Activated T-cell treated with anti-CD3 and anti-CD28 coated beads for 4 hours (primary cell): Measurements from ENCODE around the gene UNC5C.

ENCODE experiments used
- DNase-seq: peaks from one replicate; pipeline ENCODE4 v3.0.0-alpha.2; 2020

Gene UNC5C

GRCh38 chr4:95546221-95546620 is 2.6 kb downstream of the UNC5C start:
- no peak for DNase-seq

- no peak for DNase-seq
Measured at GRCh38 chr4:95545546-95545945, 3.2 kb downstream of the UNC5C start.

DNA sequence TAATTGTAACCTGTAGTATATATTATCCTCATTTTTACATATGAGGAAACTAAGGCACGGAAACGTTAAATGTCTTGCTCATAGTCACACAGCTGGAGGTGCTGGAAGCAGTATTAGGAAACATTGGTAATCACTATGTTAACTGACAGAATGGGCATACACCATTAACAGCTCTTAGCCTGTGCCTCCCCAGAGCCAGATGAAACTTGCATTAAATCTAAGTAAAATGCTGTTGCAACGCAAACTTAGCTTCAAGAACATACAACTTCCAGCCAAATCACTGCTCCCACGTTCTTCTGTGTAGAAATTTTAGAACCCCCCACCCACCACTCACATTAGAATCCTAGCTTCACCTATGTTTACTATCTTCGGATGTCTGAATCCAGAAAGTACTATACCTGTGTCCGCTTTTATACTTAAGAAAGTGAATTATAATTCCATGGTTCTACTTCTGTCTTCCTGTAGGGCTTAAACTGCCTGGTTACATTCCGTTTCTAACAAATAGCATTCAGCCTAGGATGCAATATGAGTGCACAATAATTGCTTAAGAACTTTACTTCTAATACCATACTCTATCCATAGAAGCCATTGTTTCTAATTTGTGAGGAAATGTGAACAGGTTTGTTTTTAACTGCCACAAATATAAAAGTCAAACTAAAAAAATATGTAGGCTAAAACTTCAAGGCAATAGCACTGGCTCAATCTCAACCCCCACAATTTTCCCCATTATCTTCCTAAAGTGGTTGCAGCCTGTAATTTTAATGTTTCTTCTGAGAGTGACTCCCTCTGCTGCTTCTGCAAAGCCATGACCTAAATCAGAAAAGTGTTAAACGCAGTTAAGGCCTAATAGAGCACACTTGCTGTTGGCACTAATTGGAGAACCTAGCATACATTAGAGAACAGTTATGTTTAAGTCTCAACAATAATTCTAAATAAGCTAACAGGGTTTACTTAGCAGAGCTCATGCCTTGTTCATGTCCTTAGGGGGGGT is 4.4 kb downstream of the UNC5C start:
- no peak for DNase-seq

DNA sequence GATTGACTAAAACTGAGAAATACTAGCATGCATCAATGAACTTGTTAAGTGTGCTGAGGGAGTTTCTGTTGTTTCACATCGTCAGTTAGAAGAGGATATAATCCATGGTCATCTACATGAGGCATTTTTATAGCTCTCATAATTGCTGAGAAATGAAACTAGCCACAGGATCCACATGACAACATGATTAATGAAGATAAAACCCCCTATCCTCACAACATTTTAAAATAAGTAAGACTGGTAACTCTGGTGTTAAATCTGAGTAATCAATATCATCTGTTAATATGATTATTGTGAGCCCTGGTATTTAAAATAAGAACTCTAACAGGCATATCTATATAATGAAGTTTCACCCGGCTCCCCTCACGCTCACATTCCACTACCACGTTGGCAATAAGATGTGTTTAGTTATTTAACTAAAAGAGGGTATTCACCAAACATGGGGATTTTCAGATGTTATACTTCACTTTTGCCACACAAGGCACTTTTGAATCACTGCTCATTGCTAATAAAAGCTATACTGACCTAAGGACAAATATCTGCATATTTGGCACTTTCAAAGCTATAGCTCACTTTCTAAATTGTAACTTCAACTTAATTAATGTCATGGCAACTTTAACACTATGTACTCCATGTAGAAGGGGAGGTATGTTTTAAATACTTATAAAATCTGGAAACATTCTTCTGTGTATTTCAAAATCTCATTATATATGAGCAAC is 6.7 kb downstream of the UNC5C start:
- no peak for DNase-seq

- DNase-seq = no peak
Measured at GRCh38 chr4:95541094-95541493, 7.7 kb downstream of the UNC5C start.

DNA sequence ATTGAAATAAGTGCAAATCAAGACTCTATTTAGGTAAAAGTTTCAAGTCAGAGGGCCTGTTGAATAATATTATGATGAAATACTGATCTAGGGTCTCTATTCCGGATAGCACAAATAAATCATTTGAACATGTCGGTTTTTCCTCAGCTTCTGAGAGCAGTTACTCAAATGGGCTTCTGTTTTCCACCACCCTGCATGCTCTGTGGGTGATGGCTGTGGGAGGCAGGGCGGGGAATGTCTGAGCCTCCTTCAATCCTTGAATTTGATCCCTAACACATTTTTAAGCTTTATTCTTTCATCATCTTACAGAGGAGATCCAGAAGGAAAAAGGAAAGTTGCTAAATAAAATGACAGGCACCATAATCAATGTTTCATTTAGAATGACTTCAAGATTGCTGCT is 8.5 kb downstream of the UNC5C start:
- no peak for DNase-seq

DNA sequence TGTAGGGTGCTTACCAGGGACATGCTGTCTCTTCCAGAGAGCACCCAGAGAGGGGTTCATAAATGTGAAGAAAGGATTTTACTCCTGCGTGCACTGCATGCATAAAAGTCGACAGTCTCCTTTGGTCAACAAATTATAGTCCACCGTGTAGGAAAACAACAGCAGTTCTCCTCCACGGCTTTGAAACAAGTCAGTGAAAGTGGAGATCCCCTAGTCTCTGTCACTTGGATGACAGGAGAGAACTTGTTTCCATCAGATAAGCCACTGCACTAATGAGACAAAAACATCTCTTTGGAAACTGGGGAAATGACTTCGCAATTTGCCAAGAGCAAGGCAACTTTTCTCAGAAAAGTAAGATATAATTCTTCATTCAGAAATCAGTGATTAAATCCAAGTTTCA is 9.7 kb downstream of the UNC5C start:
- DNase-seq = no peak

- no peak for DNase-seq
Measured at GRCh38 chr4:95537863-95538488, 10.8 kb downstream of the UNC5C start.

DNA sequence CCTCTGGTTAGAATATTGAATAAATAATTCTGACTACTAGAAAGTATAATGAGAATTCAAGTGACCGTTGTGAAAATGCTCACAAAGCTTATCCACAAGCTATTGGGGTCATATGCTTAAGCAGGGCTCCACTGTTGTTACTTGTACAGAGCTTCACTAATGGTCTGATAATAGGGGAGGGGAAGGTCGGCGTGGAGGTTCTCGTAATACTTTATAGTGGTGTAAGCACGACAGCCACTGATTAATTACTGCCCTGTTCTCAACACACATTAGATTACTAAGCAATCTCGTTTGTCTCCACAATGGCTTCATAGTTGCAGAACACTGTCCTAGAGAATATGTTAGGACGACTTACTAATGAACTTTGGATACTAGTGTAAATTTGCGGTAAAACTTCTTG is 11.6 kb downstream of the UNC5C start:
- no peak for DNase-seq

- no peak for DNase-seq
Measured at GRCh38 chr4:95536650-95537049, 12.1 kb downstream of the UNC5C start.

- no peak for DNase-seq
Measured at GRCh38 chr4:95535180-95535579, 13.6 kb downstream of the UNC5C start.

DNA sequence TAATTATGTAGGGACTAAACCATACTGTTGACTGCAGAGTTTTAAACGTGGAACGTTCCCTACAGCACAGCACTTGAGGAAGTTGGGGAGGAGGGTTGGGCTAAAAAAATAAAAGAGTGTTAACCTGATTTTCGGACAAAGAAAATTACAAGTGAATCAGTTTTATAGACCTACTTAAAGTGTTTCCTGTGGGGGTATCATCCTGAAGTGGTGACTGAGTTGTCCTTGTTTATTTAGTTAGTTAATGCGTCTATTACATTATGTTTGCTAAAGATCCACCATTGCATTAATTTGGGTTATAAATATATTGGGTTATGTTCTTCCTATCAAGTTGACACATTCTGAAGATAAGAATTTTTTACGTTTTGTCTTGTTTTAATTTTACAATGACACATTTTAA is 14.7 kb downstream of the UNC5C start:
- DNase-seq = no peak

- DNase-seq = no peak
Measured at GRCh38 chr4:95533254-95533653, 15.5 kb downstream of the UNC5C start.

GRCh38 chr4:95532305-95532704 is 16.5 kb downstream of the UNC5C start:
- no peak for DNase-seq

DNA sequence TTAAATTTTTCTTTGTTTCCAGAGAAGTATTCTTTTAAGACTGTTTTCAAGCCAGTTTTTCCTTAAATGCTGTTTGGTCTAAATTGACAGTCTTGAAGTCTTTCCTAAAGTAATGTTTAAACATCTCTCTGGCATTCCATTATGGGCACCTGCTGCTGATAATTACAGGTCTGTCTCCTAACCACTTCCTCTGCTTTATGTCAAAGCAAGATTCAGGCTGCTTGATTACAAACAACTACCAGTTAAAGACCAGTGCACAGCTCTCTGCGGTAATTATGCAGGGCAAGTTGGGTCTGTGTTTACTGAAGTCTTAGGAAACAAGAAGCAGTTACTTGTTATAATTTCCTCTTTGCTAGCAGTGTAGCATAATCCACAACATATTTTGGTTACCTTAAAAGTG is 17.6 kb downstream of the UNC5C start:
- no peak for DNase-seq

- no peak for DNase-seq
Measured at GRCh38 chr4:95529946-95530345, 18.8 kb downstream of the UNC5C start.

DNA sequence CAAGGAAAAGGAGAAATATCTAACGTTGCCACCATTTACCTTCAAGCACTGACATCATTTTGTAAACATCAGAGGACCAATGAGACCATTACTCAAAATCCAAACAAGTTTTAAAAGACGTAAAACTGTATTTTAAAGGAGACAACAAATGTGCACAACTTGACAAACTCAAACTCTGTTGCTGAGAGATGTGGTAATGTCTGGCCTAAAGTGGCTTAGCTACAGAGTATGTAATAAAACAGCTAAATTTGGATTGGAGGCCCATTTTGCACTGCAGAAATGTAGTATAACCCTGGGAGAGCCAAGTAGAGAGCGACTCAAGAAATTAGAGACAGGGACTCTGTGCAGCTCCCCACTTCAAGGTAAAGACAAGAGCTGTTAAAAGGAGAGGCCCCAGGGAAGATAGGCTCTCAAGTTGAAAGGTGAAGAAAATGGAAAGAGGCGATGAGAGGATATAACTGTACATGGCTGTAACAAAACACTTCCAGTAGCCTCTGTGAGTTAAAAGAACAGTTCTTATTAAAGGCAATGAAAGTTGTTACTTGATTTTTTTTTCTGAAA is 20.3 kb downstream of the UNC5C start:
- DNase-seq = no peak

GRCh38 chr4:95526075-95526474 is 22.7 kb downstream of the UNC5C start:
- DNase-seq = no peak

- no peak for DNase-seq
Measured at GRCh38 chr4:95524729-95525128, 24.0 kb downstream of the UNC5C start.

- DNase-seq = no peak
Measured at GRCh38 chr4:95524184-95524583, 24.6 kb downstream of the UNC5C start.

DNA sequence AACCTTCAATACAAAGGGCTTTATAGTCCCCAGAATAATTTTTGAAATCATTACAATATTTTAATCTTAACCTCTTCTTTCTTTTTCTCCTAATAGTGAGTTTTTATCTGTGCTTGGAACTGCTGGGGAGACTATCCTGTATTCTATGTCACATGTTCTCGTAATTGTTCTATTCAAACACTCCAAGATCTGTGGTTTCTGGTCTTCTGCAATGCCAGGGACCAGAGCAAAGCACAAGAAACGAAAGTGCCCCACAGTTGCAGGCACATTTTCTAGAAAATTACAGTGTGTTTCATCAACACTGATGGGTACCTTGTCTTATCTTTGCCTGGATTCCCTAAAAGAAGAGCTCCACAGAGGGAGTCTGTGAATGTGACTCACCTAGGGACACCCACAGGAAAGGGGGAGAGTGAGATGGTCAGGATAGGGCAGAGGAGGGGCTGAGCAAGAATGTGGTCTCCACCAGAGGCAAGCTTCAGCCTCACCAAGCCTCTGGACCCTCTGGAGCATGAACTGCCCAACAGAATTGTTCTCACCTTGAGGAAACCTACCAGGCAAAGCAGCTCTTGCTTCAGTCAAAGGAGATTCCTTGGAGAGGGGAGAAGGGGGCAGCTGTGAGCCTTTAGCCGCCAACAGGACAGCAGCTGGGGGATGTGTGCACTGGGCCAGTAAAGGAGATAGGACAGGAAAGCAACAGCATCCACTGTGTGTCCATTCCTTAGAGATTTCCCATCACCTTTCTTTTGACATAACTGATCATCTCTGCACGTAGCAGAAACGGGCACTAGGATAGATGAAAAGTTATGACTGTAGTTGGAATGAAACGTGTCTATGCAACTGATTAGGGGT is 25.9 kb downstream of the UNC5C start:
- no peak for DNase-seq

GRCh38 chr4:95517576-95518345 is 31.0 kb downstream of the UNC5C start:
- no peak for DNase-seq
